GM19468 (cell line): Measurements from ENCODE around the gene MORN1.

Experiments
- ATAC-seq: cut with Tn5 transposase; IDR thresholded peaks from one replicate; pipeline ENCODE4 v1.9.1; 2021; ENCODE audit warnings: mild to moderate bottlenecking, moderate library complexity, moderate number of reproducible peaks; ENCODE audit not compliant: unreplicated experiment; ENCODE audit errors: extremely low read depth

The MORN1 gene

DNA sequence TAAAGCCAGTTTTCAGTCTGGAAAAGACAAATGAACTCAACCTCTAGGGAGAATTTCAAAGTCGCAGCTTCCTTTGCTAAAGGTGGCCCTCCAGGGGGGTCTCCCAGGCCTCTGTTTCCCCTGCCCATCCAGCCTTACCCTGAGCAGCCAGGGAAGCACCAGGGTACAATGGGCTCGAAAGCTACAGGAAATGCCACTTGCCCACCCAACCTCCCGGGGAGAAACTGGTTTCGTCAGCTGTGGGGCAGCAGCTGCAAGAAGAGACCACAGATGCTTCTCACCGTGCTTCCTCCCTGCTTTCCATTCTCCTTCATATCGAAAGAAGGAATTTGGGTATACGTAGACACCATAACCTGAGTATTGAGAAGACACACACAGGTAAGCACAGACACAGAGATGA is 1.7 kb downstream of the MORN1 start:
- ATAC-seq: no peak

GRCh38 chr1:2388004-2388913 is 3.1 kb downstream of the MORN1 start:
- no peak for ATAC-seq

DNA sequence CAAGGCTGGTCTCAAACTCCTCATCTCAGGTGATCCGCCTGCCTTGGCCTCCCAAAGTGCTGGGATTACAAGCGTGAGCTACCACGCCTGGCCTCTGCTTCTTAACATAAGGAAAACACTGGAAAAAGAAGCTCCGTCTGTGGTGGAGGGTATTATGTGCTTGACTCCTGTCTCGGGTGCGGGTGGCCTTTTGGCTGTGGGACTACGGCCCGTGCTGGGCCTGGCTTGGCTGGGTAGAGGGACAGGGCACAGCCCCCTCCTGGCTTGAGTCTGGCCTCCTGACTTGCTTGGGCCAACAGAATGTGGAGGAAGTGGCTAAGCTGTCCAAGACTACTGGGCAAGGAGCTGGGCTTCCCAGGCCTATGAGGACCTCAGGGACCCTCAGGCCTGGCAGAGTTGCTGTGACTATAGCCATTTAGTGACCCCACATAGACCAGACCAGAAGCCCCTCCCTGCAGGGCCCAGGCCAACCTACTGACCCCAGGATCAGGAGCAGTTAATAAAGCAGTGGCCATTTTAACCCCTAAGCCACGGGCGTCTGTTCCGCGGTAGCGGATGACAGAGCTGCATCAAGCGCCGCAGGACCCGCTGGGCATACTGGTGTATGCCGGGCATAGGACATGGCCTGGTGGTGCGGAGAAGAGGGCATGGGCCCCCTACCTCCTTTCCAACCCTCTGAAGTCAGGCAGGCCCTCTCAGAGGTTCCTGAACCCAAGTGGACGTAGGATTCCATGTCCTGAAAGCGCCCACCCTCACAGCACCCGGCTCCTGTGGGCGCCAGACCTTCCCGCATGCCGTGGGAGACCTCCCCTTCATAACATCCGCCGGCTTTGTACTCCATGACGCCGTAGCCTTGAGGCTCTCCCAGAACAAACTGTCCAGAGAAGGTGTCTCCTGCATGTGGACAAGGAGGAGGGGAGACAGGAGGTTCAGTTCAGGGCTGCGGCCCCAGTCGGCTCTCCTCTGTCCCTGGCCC is 4.4 kb downstream of the MORN1 start:
- no peak for ATAC-seq

GRCh38 chr1:2385606-2386280 is 5.6 kb downstream of the MORN1 start:
- no peak for ATAC-seq

DNA sequence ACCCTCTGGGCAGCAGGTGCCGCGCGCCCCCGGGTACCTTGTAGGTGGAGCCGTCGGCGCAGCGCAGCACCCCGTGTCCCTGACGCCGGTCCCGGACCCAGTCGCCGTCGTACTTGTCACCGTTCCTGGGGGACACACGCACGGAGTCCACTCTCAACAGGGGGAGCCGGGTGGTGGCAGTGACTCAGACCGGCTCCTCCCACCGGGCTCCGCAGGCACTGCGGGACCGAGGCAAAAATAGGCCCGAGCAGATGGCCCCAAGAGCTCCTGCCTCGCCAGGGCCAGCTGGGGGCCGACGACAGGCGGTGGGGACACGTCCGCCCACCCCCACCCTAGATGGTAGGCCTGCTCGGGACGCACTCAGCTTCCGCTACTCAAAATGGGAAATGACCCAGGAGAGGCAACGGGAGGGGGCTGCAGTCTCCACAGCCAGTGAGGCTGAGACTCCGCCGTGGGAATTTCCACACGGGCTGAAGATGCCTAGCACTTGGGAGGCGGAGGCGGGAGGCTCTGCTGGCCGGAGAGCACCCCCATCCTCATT is 6.3 kb downstream of the MORN1 start:
- ATAC-seq: no peak

- no peak for ATAC-seq
Measured at GRCh38 chr1:2384130-2384860, 7.1 kb downstream of the MORN1 start.

- no peak for ATAC-seq
Measured at GRCh38 chr1:2383576-2383975, 7.8 kb downstream of the MORN1 start.

- no peak for ATAC-seq
Measured at GRCh38 chr1:2382621-2383361, 8.6 kb downstream of the MORN1 start.

DNA sequence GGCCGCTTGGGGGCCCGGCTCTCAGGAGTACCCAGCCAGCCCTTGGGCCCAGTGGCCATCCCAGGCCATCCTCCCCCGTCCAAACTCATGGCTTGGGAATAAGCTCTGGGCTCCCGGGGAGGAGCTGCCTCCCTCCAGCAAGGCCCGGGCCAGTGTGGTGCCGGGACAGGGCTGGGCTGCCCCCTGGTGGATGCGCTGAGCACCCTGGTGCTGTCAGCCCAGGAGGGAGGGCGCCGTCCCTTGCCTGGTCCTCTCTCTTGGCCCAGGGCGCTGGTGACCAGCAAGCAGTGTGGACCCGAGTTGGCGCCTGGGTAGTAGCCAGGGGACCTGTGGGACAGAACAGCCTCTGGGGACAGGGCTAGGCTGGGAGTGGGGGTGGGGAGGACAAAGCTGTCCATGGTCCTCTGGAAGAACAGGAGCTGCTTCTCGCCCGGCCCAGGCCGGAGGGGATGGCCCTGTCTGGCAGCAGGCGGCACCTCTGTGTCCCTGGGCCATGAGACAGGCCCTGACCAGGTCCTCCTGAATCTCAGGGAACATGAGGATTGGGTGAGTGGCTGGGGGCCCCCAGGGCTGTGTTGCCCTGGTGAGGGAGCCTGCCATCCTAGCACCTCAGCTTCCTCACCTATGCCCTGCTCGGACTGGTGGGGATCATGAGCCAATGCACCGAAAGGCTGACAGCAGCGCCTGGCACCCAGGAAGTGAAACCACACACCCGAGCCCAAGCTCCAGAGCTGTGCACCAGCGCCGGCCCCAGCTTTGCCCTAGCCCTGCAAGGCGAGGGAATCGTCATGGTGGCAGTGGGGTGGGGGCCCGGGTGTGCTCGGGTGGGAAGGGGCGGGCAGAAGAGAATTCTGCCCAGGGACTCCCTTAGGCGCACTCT is 9.4 kb downstream of the MORN1 start:
- no peak for ATAC-seq

GRCh38 chr1:2380816-2381591 is 10.3 kb downstream of the MORN1 start:
- ATAC-seq: no peak

DNA sequence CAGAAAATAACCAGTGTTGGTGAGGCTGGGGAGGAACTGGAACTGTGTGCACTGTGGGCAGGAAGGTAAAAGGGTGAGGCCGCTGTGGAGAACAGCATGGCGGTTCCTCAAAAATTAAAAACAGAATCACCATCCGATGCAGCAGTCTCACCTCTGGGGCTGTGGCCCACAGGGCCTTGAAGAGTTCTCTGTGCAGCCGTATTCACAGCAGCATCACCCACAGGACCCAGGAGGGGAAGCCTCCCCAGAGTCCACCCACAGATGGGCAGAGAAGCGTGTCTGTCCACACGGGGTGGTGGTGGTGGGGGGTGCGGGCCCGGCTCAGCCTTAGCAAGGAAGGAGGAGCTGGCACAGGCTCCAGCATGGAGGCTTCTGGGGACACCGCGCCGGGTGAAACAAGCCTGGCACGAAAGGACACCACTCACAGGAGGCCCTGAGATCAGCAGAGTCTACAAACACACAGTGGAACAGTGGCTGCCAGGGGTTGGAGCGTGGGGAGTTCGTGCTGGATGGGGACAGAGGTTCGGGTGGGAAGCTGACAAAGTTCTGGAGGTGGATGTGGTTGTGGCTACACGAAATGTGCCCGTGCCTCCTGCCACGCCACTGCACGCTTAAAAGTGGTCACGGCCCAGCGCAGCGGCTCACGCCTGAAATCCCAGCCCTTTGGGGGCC is 11.5 kb downstream of the MORN1 start:
- ATAC-seq: no peak

DNA sequence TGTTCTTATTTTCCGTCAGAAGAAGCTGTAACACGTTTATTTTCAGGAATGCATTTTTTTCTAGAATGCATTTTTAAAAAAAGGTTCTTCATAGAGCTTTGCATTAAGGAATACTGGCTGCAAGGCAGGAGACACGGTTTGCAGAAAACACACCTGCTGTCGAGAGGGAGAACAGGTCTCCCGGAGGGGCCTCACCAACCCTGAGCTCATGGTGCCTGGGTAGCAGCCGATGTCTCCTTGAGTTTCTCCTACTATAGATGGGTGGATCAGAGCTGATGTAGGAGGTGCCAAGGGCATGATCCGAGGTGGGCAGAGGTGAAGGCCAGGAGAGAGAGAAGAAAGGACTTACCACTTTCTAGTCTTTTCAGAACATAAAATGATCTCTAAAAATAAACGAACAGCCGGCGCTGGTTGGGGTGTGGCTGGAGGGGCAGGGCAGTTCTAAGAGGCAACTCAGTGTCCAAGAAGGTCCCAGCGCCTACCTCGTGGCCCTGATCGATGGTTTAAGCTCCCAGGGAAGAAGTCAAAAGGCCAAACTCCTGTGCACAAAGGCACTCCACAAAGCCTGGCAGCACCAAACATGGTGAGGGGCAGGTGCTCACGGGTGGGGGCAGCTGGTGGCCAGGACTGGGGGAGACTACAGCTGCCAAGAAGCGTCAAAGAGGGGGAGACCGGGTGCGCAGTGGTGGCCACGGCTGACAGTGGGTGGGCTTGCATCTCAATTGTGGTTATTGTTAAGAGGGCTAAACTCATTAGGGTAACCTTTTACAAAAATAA is 12.2 kb downstream of the MORN1 start:
- no peak for ATAC-seq

GRCh38 chr1:2378441-2378851 is 12.9 kb downstream of the MORN1 start:
- no peak for ATAC-seq

DNA sequence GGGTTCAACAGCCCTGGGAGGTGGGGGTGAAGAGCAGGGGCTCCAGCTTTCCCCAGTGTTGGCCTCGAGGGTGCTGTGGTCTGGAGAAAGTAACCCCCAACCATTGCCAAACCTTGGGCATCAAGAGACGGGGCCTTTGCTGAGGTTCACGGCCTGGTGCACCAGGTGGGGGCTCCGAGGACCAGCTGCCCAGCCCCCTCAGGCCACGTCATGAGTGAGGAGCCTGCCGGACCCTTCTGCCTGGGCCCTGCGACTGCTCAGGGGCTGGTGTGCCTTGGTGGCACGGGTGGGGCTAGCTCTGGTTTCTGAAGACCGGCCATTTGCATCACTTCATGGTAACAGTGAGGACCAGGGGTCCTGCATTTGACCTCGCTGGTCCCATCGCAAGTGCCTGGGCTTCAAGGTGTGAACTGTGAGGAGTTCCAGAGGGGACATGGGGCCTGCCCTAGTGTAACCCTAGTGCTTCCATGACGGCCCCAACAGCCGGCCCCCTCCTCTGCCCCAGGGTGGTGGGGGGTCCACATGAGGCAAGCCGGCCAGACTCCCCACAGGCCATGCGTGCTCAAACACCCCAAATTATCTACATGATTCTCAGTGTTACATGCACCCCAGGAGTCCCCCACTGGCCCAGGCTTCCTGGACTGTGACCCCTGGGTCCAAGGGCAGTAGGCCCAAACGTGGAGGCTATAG is 13.5 kb downstream of the MORN1 start:
- ATAC-seq: no peak

DNA sequence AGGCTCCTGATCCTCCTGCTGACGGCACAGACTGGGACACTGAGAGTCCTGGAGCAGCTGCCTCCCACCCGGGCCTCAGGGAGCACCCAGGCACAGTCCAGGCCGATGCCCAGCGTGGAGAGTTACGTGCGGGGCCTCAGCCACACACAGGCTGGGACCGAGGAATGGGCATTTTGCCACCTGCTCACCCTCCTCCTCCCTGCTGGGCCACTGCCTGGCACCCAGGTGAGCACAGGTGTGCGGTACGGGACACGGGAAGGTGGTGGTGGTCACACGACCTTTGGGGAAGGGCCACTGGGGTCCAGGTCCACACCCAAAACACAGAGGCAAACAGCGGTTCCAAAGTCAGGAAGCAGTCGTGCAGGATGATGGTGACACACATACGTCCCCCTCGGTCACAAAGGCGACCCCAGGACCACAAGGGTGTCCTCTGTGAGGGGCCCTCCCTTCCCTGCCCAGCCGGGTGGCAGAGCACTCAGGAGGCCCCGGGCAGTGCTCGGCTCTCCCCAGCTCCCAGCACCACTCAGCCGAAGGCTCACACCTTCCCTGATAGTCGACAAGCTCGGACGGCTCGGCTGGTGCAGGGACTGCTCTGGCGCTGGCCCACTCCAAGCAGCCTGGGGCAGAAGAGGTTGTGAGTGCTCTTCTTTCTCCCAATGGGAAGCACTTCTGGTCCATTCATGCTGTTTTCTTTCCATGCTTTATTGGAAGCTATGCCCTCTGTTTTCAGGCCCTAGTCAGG is 14.3 kb downstream of the MORN1 start:
- ATAC-seq: no peak
